Measurements from ENCODE around the gene OR52B2.

The OR52B2 gene

DNA sequence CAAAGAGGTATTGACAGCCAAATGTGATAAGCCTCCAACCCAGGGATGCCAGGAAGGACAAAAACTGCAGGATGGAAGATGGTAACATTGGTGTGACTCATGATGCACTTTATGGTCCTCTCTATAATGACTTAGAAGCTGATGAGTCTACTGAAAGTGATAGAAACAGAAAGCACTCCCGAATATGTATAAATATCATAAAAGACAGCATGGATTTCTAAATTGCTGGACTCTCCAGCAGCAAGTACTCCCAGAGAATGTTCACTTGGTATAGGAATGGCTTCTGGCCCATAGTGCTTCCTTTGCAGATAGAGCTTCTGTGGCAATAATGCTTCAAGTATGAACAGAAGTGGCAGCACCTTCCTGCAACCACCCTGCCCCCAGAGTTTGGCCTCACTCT, at the start of gene OR52B2:
Gene OR52B2 (minus strand): TSS at position 101 of the 400 bp plus-strand sequence. CDS start 0 bp downstream, at position 101.
- no peak within 1 kb of the TSS for H3K4me3 ChIP-seq
- TF ChIP-seq, protein P1, sequence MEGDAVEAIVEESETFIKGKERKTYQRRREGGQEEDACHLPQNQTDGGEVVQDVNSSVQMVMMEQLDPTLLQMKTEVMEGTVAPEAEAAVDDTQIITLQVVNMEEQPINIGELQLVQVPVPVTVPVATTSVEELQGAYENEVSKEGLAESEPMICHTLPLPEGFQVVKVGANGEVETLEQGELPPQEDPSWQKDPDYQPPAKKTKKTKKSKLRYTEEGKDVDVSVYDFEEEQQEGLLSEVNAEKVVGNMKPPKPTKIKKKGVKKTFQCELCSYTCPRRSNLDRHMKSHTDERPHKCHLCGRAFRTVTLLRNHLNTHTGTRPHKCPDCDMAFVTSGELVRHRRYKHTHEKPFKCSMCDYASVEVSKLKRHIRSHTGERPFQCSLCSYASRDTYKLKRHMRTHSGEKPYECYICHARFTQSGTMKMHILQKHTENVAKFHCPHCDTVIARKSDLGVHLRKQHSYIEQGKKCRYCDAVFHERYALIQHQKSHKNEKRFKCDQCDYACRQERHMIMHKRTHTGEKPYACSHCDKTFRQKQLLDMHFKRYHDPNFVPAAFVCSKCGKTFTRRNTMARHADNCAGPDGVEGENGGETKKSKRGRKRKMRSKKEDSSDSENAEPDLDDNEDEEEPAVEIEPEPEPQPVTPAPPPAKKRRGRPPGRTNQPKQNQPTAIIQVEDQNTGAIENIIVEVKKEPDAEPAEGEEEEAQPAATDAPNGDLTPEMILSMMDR (IDR thresholded peaks at IDR 0.05), result no peak
- H3K27ac ChIP-seq, result no peak within 1 kb of the TSS
- DNase-seq (ENCODE audit: low spot score), result no peak

DNA sequence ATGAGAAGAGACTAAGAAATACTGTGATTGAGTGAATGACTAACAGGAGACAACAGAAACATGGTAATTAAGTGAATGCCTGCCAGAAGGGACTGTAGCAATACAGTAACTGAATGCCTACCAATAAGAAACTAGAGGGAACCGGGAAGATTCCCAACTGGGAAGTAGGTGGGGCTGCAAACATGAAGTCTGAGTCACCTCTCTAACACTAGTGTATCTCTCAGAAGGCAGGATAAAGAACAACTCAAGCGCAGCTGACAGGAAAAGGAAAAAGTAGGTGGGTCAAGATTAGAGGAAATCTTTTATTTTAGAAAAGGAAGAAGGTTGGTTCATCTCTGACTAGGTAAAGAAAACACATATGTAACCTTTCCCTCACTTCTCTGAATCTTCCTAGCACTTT, 49.2 kb upstream of the OR52B2 start:
- Histone ChIP-seq H3K4me3 (no peak overlapping the region), H3K27ac (peak overlapping the region in 1 of 2 donors; percentile 70)
- TF ChIP-seq, protein P1 (IDR thresholded peaks at IDR 0.05), result no peak
- DNase-seq (ENCODE audit: low spot score), result no peak

DNA sequence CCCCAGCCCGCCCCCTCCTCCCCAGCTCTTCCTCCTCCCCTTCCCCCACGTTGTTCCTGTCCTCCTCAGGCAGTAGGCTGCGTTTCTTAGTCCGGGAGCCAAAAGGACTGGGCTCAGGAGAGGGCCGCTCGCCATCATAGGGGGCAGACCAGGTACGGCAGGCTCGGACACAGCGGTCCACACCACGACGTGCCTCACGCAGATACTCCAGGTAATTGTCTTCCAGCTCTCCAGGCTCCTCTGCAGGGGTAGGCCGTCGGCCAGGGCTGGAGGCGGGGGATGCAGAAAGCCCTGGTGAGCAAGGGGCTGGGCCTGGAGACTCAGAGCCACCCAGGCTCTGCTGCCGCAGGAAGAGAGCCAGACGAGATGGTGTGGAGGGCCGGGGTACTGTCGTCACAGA, 47.6 kb upstream of the OR52B2 start:
- Histone ChIP-seq H3K4me3 (no peak overlapping the region), H3K27ac (no peak overlapping the region)
- TF ChIP-seq, protein P1 (IDR thresholded peaks at IDR 0.05), result no peak
- no peak for DNase-seq (ENCODE audit: low spot score)

DNA sequence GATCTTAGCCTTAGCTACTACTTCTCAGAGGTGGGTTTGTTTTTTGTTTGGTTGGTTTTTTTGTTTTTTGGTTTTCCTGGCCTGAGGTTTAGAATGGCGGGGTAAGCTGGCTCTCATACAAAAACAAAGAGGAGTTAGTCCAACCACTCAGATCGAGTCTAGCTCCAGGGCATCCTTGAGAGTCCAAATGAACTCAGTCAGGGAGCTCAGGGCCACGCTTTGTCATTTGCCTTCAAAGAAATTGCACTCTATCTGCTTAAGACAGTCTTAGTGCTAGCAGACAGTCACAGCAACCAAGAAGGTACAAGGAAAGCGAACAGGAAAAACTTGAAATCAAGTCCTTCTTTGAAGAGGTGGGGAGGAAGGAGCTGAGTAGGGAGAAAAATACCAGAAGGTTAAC, 46.4 kb upstream of the OR52B2 start:
- TF ChIP-seq, protein P1 (IDR thresholded peaks at IDR 0.05), result no peak
- no peak overlapping the region for H3K4me3 ChIP-seq
- H3K27ac ChIP-seq, result no peak overlapping the region
- DNase-seq (ENCODE audit: low spot score), result no peak

DNA sequence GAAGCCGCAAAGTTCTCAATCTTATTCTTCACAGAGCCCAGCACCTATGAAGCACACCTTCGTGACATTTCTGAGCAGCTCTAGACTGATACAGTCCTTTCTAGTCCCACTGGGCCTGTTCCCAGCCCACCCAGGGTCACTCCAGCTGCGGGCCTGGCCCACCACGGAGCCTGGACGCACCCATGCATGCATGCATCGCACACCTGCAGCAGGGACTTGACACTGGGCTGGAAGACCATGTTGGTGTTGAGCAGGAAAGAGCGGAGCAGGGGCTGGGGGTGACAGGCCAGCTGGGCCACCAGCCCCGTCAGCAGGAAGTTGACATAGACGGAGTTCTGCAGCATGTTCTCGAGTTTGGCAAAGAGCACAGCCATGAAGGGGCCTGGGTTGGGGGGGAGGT, 44.4 kb upstream of the OR52B2 start:
- TF ChIP-seq, protein P1 (IDR thresholded peaks at IDR 0.05), result no peak
- Histone ChIP-seq H3K27ac (no peak overlapping the region), H3K4me3 (no peak overlapping the region)
- DNase-seq (ENCODE audit: low spot score), result no peak

DNA sequence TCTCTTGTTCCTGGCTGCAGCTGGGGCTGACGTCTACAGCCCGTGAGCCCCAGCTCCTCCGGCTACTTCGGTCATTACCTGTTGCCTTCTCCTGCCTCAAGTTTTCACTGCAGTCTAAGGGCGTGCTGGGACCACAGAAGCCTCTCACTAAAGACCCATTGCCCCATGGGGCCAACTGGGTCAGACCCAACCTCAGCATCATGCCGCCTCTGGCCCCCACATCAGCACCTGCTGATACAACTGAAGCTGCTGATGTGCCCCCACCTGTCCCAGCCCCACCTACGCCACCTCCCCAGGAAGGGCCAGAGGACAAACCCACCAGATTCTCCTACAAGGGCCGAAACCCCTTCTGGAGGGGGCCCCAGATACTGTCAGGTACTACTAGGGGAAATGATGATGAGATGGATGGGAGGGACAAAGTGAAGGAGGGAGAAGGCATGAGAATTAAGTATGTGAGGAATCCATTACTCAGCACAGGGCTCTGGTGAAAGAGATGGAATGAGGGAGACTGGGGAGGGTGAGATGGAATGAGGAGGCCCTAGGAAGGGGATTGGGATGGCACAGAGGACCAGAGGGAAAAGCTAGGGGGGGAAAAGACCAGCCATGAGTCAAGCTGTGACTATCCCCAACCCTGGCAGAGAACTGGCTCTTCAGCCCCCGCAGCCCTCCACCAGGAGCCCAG, 40.3 kb upstream of the OR52B2 start:
- no peak overlapping the region for H3K27ac ChIP-seq
- no peak overlapping the region for H3K4me3 ChIP-seq
- TF ChIP-seq, protein P1 (IDR thresholded peaks at IDR 0.05), result no peak
- DNase-seq (ENCODE audit: low spot score), result no peak

DNA sequence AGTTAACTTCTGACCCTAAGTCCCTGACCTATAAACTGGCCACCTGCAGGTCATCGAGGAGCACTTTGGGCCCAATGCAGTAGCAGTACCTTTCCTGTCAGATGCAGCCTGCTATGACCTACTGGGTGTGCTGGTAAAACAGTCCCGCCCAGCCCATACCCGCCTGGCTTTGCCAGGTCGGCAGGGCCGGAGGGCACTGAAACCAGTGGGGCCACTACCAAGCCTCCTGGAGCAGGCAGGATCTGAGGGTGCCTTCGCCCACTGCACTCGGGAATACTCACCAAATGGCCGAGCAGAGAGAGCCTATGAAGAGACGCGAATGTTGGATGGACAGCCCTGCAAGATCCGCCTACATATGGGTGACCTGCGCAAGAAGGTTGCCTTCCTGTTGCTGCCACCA, 39.7 kb upstream of the OR52B2 start:
- TF ChIP-seq, protein P1 (IDR thresholded peaks at IDR 0.05), result no peak
- no peak overlapping the region for H3K4me3 ChIP-seq
- H3K27ac ChIP-seq, result no peak overlapping the region
- DNase-seq (ENCODE audit: low spot score), result no peak
